ENCODE data around the gene KANK2. TPM values are rescaled to one million over a fixed set of nuclear protein-coding genes. Genes with fewer than 3 reads are reported as not detected.

Gene KANK2
- total RNA-seq, 6 donors from 2014 or later, result 144 to 295 (median 240) TPM

DNA sequence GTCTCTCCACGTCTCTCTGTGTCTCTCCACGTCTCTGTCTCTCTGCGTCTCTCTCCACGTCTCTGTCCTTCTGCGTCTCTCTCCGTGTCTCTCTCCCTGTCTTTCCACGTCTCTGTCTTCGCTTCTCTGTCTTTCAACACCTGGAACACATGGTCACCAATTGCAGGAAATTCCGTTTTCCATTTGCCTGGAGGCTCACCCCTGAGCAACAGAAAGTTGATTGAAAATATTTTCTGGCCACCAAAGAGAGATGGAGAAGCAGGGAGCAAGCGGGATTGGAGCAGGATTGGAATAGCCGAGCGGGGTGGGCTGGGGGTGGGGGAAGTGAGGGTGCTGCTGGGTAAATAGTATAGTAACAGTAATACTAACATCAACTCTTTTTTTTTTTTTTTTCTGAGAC is 1.7 kb downstream of the KANK2 start:
- no peak for DNase-seq
- H3K4me3 ChIP-seq, result peak overlapping the region in 3 of 4 donors; percentile 66 to 84 (median 73)
- 62 to 73% methylated on average over 12 of the region's 12 CpGs for WGBS, 2 donors
- peak overlapping the region in 3 of 4 donors; percentile 74 to 92 (median 81) for H3K27ac ChIP-seq
- no peak for ATAC-seq (ENCODE audit: low FRiP score in 2 of 2)
- H3K9me3 ChIP-seq, result no peaks in the 10 kb centered on the region
- no peak for TF ChIP-seq EP300 (IDR thresholded peaks at IDR 0.05)
- TF ChIP-seq, protein P1, sequence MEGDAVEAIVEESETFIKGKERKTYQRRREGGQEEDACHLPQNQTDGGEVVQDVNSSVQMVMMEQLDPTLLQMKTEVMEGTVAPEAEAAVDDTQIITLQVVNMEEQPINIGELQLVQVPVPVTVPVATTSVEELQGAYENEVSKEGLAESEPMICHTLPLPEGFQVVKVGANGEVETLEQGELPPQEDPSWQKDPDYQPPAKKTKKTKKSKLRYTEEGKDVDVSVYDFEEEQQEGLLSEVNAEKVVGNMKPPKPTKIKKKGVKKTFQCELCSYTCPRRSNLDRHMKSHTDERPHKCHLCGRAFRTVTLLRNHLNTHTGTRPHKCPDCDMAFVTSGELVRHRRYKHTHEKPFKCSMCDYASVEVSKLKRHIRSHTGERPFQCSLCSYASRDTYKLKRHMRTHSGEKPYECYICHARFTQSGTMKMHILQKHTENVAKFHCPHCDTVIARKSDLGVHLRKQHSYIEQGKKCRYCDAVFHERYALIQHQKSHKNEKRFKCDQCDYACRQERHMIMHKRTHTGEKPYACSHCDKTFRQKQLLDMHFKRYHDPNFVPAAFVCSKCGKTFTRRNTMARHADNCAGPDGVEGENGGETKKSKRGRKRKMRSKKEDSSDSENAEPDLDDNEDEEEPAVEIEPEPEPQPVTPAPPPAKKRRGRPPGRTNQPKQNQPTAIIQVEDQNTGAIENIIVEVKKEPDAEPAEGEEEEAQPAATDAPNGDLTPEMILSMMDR (IDR thresholded peaks at IDR 0.05), result no peak
- TF ChIP-seq POLR2AphosphoS5 (IDR thresholded peaks at IDR 0.05), result no peak
- no peak for TF ChIP-seq POLR2A (IDR thresholded peaks at IDR 0.05)
- peaks cover 8 to 56% (median 23%) of the 10 kb centered on the region in 4 donors for H3K36me3 ChIP-seq
- H3K27me3 ChIP-seq, result no peaks in the 10 kb centered on the region
- H3K4me1 ChIP-seq, result peaks cover 64 to 74% (median 66%) of the 10 kb centered on the region in 4 donors

DNA sequence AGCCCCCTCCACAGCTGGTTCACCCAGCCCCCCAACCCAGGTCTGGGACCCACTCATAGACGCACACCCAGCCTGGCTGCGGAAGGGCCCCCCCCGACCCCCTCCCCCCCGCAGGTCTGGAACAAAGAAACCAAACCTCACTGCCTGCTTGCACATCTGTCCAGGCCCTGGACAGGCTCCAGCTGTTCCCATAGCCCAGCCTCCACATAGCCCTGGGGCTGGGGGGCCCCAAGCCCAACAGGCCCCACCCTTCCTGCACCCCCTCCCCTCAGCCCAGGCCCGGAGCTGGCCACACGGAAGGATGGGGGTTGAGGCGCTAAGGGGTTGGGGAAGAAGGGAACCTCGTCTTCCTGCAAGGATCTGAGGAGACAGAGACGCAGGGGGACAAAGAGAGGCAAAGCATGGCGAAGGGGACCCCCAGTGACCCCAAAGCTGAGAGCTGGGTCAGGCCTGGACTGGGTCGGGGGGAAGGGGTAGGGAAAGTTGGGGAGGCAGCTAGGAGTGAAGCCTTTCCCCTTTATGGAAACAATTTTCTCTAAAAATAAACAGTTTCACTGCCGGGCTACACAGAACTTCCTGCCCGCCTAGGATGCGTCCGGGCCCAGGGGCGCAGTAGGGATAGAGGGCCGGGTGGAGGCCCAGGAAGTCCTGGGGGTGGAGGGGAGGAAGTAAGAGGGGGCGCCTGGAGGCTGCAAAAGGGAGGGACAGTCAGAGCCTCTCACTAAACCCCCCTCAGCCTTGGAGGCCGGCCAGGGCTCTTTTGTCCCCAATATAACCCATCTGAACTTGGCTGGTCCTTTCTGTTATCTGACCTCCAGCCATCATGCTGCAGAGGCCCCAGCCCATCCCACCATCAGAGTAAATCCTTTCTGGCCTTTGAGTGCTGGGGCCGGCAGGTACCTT is 2.4 kb downstream of the KANK2 start:
- DNase-seq, result no peak
- Histone ChIP-seq H3K9me3 (no peaks in the 10 kb centered on the region), H3K27ac (peak overlapping the region; percentile 16 to 92 (median 78)), H3K36me3 (peaks cover 8 to 52% (median 19%) of the 10 kb centered on the region in 4 donors), H3K27me3 (no peaks in the 10 kb centered on the region), H3K4me3 (peak overlapping the region in 3 of 4 donors; percentile 66 to 84 (median 73)), H3K4me1 (peaks cover 72 to 82% (median 73%) of the 10 kb centered on the region in 4 donors)
- ATAC-seq (ENCODE audit: low FRiP score in 2 of 2), result no peak
- 14 to 21% methylated on average over 13 to 19 of the region's 20 CpGs for WGBS, 2 donors
- TF ChIP-seq POLR2AphosphoS5 (IDR thresholded peaks at IDR 0.05) (no peak), POLR2A (IDR thresholded peaks at IDR 0.05) (no peak), EP300 (IDR thresholded peaks at IDR 0.05) (no peak)
- TF ChIP-seq, protein P1 (IDR thresholded peaks at IDR 0.05), result no peak

DNA sequence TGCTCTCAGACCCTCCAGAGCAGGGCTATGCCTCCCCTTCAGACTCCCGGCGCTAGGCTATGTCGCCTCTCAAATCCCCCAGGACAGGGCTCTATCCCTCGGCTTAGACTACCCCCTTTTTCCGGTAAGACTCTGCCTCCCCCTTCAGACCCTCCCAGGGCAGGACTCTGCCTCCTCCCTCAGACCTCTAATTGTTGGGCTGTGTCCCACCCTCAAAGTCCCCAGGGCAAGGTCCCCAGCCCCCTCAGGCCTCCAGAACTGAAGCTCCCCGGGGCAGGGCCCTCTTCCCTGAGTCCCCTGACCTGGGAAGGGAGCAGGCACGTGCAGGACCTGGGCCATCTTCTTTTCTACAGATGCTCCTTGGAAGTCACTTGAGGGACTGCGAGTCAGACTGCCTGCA is 3.2 kb downstream of the KANK2 start:
- DNase-seq, result no peak
- Histone ChIP-seq H3K4me1 (peaks cover 76 to 88% (median 79%) of the 10 kb centered on the region in 4 donors), H3K27ac (peak overlapping the region; percentile 16 to 92 (median 78)), H3K9me3 (no peaks in the 10 kb centered on the region), H3K4me3 (peak overlapping the region in 3 of 4 donors; percentile 66 to 84 (median 73)), H3K27me3 (no peaks in the 10 kb centered on the region), H3K36me3 (peaks cover 8 to 44% (median 19%) of the 10 kb centered on the region in 4 donors)
- TF ChIP-seq EP300 (IDR thresholded peaks at IDR 0.05), result no peak
- no peak for TF ChIP-seq POLR2A (IDR thresholded peaks at IDR 0.05)
- TF ChIP-seq, protein P1 (IDR thresholded peaks at IDR 0.05), result no peak
- no peak for TF ChIP-seq POLR2AphosphoS5 (IDR thresholded peaks at IDR 0.05)
- no peak for ATAC-seq (ENCODE audit: low FRiP score in 2 of 2)
- 82 to 100% methylated on average over 5 to 8 of the region's 8 CpGs for WGBS, 2 donors

DNA sequence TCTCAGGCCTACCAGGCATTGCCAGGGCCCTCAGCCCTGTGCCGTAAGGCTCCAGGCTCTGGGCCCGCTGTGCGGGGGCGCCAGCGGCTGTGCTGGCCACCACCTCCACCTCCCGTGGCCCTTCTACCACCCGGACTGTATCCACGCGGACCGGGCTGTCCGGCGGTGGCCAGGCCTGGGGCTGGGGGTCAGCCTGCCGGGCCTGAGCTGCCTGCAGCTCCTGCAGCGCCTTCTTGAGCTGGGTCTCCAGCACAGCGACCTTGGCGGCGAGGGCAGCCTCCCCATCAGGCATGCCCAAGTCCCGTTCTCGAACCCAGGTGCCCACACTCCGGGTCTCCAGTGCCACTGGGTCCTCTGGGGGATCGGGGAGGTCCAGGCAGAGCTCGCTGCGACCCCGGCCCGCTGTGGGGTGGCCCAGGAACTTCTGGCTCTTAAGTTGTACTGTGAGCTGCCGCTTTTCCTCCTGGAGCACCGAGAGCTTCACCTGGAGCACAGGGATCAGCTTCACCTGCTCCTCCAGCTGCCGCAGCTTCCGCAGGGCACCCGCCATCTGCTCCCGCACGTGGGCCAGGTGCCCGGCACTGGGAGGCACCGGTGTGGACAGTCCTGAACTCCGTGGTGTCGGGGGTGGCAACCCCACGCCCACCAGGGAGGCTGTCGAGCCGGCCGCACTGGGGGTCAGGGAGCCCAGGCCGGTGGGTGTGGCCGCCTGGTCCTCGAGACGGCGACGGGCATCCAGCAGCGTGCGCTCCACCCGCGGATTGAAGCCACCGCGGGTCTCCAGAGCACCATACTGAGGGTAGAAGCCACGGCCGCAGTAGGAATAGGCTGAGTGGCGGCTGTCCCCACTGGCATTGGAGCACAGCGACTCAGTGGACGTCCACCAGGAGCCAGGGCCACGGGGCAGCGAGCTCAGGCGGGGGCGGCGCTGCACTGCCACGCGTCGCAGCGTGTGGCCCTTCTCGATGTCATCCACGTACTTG is 4.1 kb downstream of the KANK2 start:
- TF ChIP-seq EP300 (IDR thresholded peaks at IDR 0.05) (no peak), POLR2AphosphoS5 (IDR thresholded peaks at IDR 0.05) (no peak), POLR2A (IDR thresholded peaks at IDR 0.05) (no peak)
- TF ChIP-seq, protein P1 (IDR thresholded peaks at IDR 0.05), result no peak
- ATAC-seq (ENCODE audit: low FRiP score in 2 of 2), result no peak
- Histone ChIP-seq H3K4me1 (peaks cover 75 to 88% (median 80%) of the 10 kb centered on the region in 4 donors), H3K27ac (peak overlapping the region; percentile 16 to 92 (median 78)), H3K4me3 (peak overlapping the region in 1 of 4 donors; percentile 84), H3K36me3 (peaks cover 8 to 45% (median 19%) of the 10 kb centered on the region in 4 donors), H3K27me3 (no peaks in the 10 kb centered on the region), H3K9me3 (no peaks in the 10 kb centered on the region)
- WGBS, 2 donors, result 95 to 97% methylated on average over 18 to 53 of the region's 68 CpGs
- DNase-seq, result peak in 1 of 2 donors; percentile 84

All from upper lobe of left lung (tissue), 6 donors.